HepG2 (cell line): Measurements from ENCODE around the gene MRPS10. TPM values are rescaled to one million over a fixed set of nuclear protein-coding genes. Genes with fewer than 3 reads are reported as not detected.

Experiments
- ATAC-seq: fragments of 200-7000 bp; cut with Tn5 transposase; 3 replicates; pipeline ENCODE4 v1.9.1; 2020; ENCODE audit warnings: mild to moderate bottlenecking, moderate library complexity
- BruUV-seq: library from RNA; stranded (reverse); fragments of 400-500 nt; replicated peaks from 2 replicates; lab custom pipeline; 2021; lab: Mats Ljungman, UMichigan
- CTCF ChIA-PET: fragments of 300-600 bp; formaldehyde crosslinking; extraction: SDS; loops from one replicate; lab custom pipeline; 2021; ENCODE audit warnings: low total read pairs, inconsistent platforms, low intra/inter-chr PET ratio; lab: Yijun Ruan, JAX
- POLR2A ChIA-PET: fragments of 350-600 bp; sonication (Branson Sonifier 250); formaldehyde crosslinking; loops from one replicate; lab custom pipeline; 2020; ENCODE audit warnings: antibody characterized with exemption, inconsistent platforms; lab: Yijun Ruan, JAX
- DNase-seq: peaks from one replicate; pipeline ENCODE4 v3.0.0-alpha.2; 2015; ENCODE audit warnings: low spot score
- FAIRE-seq: peaks from 3 replicates; lab custom pipeline; 2011; peaks lifted over from hg19 to GRCh38; lab: Jason Lieb, UNC
- H2AFZ ChIP-seq: one replicate; pipeline ENCODE4 v1.6.1; 2011; ENCODE audit warnings: low read length, inconsistent platforms
- H3K27ac ChIP-seq: fragments of 300-600 bp; 3 replicates; pipeline ENCODE4 v1.8.0; 2011; ENCODE audit warnings: mixed run types, mild to moderate bottlenecking, mixed read lengths, low read length, inconsistent platforms; ENCODE audit not compliant: insufficient read depth; ENCODE audit errors: extremely low read length
- H3K27me3 ChIP-seq, 2 experiments: fragments of 200-600 bp in 1 of 2; 2 replicates in 1 of 2; 3 replicates in 1 of 2; pipeline versions ENCODE4 v1.6.0 to v1.8.0; 2011; ENCODE audit warnings: low read length in 2 of 2, mild to moderate bottlenecking in 2 of 2, moderate library complexity in 2 of 2, inconsistent platforms in 1 of 2; ENCODE audit not compliant: insufficient read depth in 2 of 2, control insufficient read depth in 1 of 2
- H3K36me3 ChIP-seq, 2 experiments: fragments of 200-600 bp in 1 of 2; replicated peaks in 1 of 2; 2 replicates in 1 of 2; 3 replicates in 1 of 2; pipeline versions ENCODE4 v1.5.1 to v1.8.0; 2011; ENCODE audit warnings: low read length in 2 of 2, inconsistent platforms in 1 of 2; ENCODE audit not compliant: insufficient read depth in 2 of 2, control insufficient read depth in 1 of 2
- H3K4me1 ChIP-seq: 2 replicates; pipeline ENCODE4 v1.5.1; 2012; ENCODE audit warnings: low read length, inconsistent platforms; ENCODE audit not compliant: insufficient read depth
- H3K4me2 ChIP-seq: 2 replicates; pipeline ENCODE4 v1.6.0; 2011; ENCODE audit warnings: low read depth, low read length, inconsistent platforms
- H3K4me3 ChIP-seq, 3 experiments: fragments of 200-600 bp in 1 of 3; sonication (generic), shearing (Covaris generic) in 1 of 3; replicated peaks in 1 of 3; 2 replicates each; pipeline ENCODE4 v1.5.1; 2011 to 2016; ENCODE audit warnings: low read length in 3 of 3, inconsistent platforms in 2 of 3, low read depth in 2 of 3, mild to moderate bottlenecking in 2 of 3, control low read depth in 1 of 3, mixed read lengths in 1 of 3; ENCODE audit not compliant: insufficient read depth in 1 of 3
- H3K79me2 ChIP-seq: one replicate; pipeline ENCODE4 v1.6.1; 2011; ENCODE audit warnings: low read length, inconsistent platforms; ENCODE audit not compliant: insufficient read depth
- H3K9ac ChIP-seq: 2 replicates; pipeline ENCODE4 v1.6.0; 2011; ENCODE audit warnings: mild to moderate bottlenecking, low read depth, low read length, inconsistent platforms; ENCODE audit not compliant: insufficient read depth
- H3K9me3 ChIP-seq: 2 replicates; pipeline ENCODE4 v1.5.1; 2012; ENCODE audit warnings: mild to moderate bottlenecking, low read length
- H4K20me1 ChIP-seq: 2 replicates; pipeline ENCODE4 v1.6.0; 2011; ENCODE audit warnings: inconsistent platforms, mild to moderate bottlenecking, low read length, moderate library complexity; ENCODE audit not compliant: insufficient read depth
- BCL6 ChIP-seq: IDR thresholded peaks from 2 replicates; pipeline ENCODE4 v1.6.1; 2016; ENCODE audit warnings: missing genetic modification reagents, missing compliant biosample characterization
- HNF4A ChIP-seq: sonication (generic); formaldehyde crosslinking; IDR thresholded peaks from 2 replicates; pipeline ENCODE4 v1.4.0; 2020; ENCODE audit warnings: missing genetic modification reagents
- HNF4G ChIP-seq, 2 experiments: sonication (generic) in 1 of 2; formaldehyde crosslinking in 1 of 2; IDR thresholded peaks; 2 replicates each; pipeline versions ENCODE4 v1.4.0 to v1.6.1; 2011 to 2020; ENCODE audit warnings: borderline replicate concordance in 2 of 2, low read depth in 2 of 2, mild to moderate bottlenecking in 2 of 2, low read length in 1 of 2, missing genetic modification reagents in 1 of 2, moderate library complexity in 1 of 2
- KDM3A ChIP-seq: IDR thresholded peaks from 2 replicates; pipeline ENCODE4 v1.6.1; 2018; ENCODE audit warnings: low read depth, missing compliant biosample characterization
- MAFF ChIP-seq: IDR thresholded peaks from 2 replicates; pipeline ENCODE4 v1.6.1; 2011; ENCODE audit warnings: low read depth, low read length, improper control_type of control experiment
- PITX1 ChIP-seq: sonication (generic); formaldehyde crosslinking; IDR thresholded peaks from 2 replicates; pipeline ENCODE4 v1.5.1; 2020; ENCODE audit warnings: mild to moderate bottlenecking, missing genetic modification reagents
- XRCC5 ChIP-seq: fragments of 200-400 bp; formaldehyde crosslinking; optimal IDR thresholded peaks from 2 replicates; pipeline ENCODE3; 2017; ENCODE audit warnings: mild to moderate bottlenecking, low read length
- ZKSCAN5 ChIP-seq: sonication (generic); formaldehyde crosslinking; IDR thresholded peaks from 2 replicates; pipeline ENCODE4 v1.5.1; 2020; ENCODE audit warnings: mild to moderate bottlenecking, missing genetic modification reagents
- ZNF292 ChIP-seq: sonication (generic); formaldehyde crosslinking; IDR thresholded peaks from 2 replicates; pipeline ENCODE4 v1.8.1; 2022; ENCODE audit warnings: mild to moderate bottlenecking, low read depth, missing genetic modification reagents, borderline replicate concordance
- ZNF329 ChIP-seq: sonication (generic); formaldehyde crosslinking; IDR thresholded peaks from 2 replicates; pipeline ENCODE4 v1.9.0; 2021; ENCODE audit warnings: low read depth, mild to moderate bottlenecking, missing genetic modification reagents
- ZNF792 ChIP-seq: IDR thresholded peaks from 2 replicates; pipeline ENCODE4 v1.6.1; 2016
- WGBS: methylation state at CpG from one replicate; pipeline ENCODE4 v1.1.6; 2017; ENCODE audit warnings: low lambda C conversion rate; 5-methylcytosine and 5-hydroxymethylcytosine counted together
- in situ Hi-C: cut with HindIII; loops from 2 replicates; pipeline ENCODE4 v1.10.0; 2017; ENCODE audit warnings: low pct_unique_long_range_greater_than_20kb; ENCODE audit not compliant: extremely low pct_ligation_motif_present
- intact Hi-C: fragments of 100-400 bp; cut with micrococcal nuclease; formaldehyde crosslinking; loops from one replicate; pipeline ENCODE4 v1.10.0; 2022; ENCODE audit not compliant: unreplicated experiment
- polyA plus RNA-seq, 8 experiments: library from polyadenylated mRNA; depleted of rRNA in 3 of 8; stranded (reverse) in 7 of 8; unstranded in 1 of 8; fragments of >200 nt; fragmentation: Illumina TruSeq in 4 of 8; extraction: Trizol in 4 of 8; gene quantifications; 2 replicates each; pipeline versions ENCODE4 v1.2.1 to v1.2.3, GENCODE V29; 2011 to 2016; ENCODE audit warnings: low read depth in 4 of 8, missing spikeins in 1 of 8, mixed read lengths in 1 of 8; ENCODE audit not compliant: insufficient read depth in 1 of 8
- total RNA-seq, 5 experiments: library from RNA; depleted of rRNA; stranded (reverse); fragments of >200 nt; fragmentation: Illumina TruSeq; extraction: Trizol; gene quantifications; 2 replicates each; pipeline ENCODE4 v1.2.3, GENCODE V29; 2016; ENCODE audit warnings: low read depth in 1 of 5

The MRPS10 gene
- total and polyA plus RNA-seq, 2 of the 13 experiments (the other 11 are each of a cell fraction or from before 2014, with no cell fraction given) = 31.7 to 54.6 TPM

DNA sequence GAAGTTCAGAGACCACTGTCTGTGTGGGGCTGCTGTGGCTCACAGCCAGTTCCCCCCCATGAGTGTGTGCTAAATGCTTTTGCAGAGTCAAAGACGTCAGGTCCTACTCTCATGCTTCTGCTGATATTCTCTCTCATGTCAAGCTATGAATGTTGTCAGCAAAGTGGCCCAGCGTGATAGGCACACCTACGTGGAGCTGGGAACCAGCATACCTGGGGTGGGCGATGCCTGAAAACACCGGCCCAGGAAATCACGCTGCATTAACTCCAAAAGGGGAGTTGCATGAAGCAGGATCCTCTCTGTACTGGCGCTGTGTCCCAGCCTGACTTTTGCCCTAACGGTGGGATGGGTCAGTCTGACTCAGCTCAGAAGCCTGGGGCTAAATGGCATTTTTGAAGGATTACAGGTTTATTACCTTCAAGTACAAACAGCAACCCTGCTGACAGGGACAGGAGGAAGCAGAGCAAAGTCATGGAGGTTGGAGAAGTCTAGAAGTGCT lies 9.0 kb upstream of the MRPS10 start (continued):
- TF ChIP-seq ZKSCAN5 (CRISPR knock-in tag) = 0 out of 2 replicates have a peak, but pooled peaks have one; percentile 21
- 0 out of 2 replicates have a peak, but pooled peaks have one; percentile 7 for TF ChIP-seq KDM3A (CRISPR knock-in tag)
- peak; percentile 17; the same call in 1 of the 2 replicates for TF ChIP-seq HNF4A (CRISPR knock-in tag)
- peak; percentile 33 for TF ChIP-seq XRCC5
- TF ChIP-seq BCL6 (CRISPR knock-in tag) = no peak
- TF ChIP-seq ZNF292 (CRISPR knock-in tag) = peak; percentile 42; the same call in 1 of the 2 replicates
- TF ChIP-seq PITX1 (CRISPR knock-in tag) = peak; percentile 57
- peak; percentile 14; the same call in 1 of the 2 replicates for TF ChIP-seq HNF4G (IDR thresholded peaks at IDR 0.05; ENCODE audit: borderline replicate concordance, low read depth, low read length)
- TF ChIP-seq HNF4G (CRISPR knock-in tag; IDR thresholded peaks at IDR 0.05; ENCODE audit: borderline replicate concordance, low read depth) = no peak
- TF ChIP-seq MAFF = peak; percentile 30
- no peak for TF ChIP-seq ZNF792

DNA sequence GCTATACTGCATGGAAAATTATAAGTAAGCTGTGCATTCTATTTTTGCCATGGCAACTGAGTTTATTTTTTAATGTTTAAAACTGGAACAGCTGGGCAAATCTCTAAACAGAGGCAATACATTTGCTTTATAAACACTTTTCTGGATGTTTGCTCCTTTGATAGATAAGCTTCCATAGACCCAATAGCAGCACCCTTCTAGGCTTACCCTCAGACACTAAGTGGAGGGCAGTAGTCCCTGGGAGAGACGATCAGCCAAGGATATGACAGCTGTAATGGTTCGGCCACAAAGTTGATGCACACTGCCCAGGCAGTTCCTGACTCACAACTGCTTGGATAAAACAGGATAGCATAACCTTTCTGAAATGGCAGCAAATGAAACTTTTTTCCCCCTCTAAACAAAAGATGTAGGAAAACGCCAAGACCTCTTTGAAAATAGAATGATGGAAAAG lies 8.5 kb upstream of the MRPS10 start:
- in situ Hi-C loops (loop anchor here (5.0 kb wide), 1 partner anchor 59 kb away; no protein-coding TSS in a partner anchor), intact Hi-C loops (no loop called here)
- H3K27me3 ChIP-seq = no peaks in the 10 kb centered on the region
- H3K36me3 ChIP-seq = no peaks in the 10 kb centered on the region
- DNase-seq (no peak), FAIRE-seq (no peak), ATAC-seq (peak; percentile 60)
- peak overlapping the region; percentile 11; the same call in 1 of the 2 replicates for H3K9ac ChIP-seq
- ChIA-PET POLR2A (interaction anchor here (1.0 to 2.5 kb wide), 4 partner anchors 9 to 35 kb away, joined by 3 to 9 read pairs (median 4); no protein-coding TSS in a partner anchor), CTCF (interaction anchor here (1.4 kb wide), 1 partner anchor 11 kb away, joined by 4 read pairs; no protein-coding TSS in a partner anchor)
- no peaks in the 10 kb centered on the region for H3K79me2 ChIP-seq
- H3K9me3 ChIP-seq = no peaks in the 10 kb centered on the region
- peak overlapping the region; percentile 89 for H3K4me2 ChIP-seq
- BruUV-seq = no TSS peak
- TF ChIP-seq KDM3A (CRISPR knock-in tag) (0 out of 2 replicates have a peak, but pooled peaks have one; percentile 12), ZNF329 (CRISPR knock-in tag) (no peak)
- no peak overlapping the region for H3K27ac ChIP-seq
- H4K20me1 ChIP-seq = no peaks in the 10 kb centered on the region
- H2AFZ ChIP-seq = no peak overlapping the region
- H3K4me3 ChIP-seq = peak overlapping the region; percentile 3 to 60 (median 25); a peak in 4 of 6 replicates
- 1% methylated on average over 3 of the region's 3 CpGs for WGBS
- peaks cover 60% of the 10 kb centered on the region for H3K4me1 ChIP-seq
